EH (cell line): ENCODE data around the gene RHBDD3.
"Not testable (repeated sequence)": the region's sequence is repeated elsewhere in the genome, so short reads cannot be mapped to it uniquely, and the experiment has no call there.

Experiments used
- DNase-seq: peaks from one replicate; pipeline ENCODE4 v3.0.0-alpha.2; 2015; ENCODE audit warnings: low read depth

The RHBDD3 gene

DNA sequence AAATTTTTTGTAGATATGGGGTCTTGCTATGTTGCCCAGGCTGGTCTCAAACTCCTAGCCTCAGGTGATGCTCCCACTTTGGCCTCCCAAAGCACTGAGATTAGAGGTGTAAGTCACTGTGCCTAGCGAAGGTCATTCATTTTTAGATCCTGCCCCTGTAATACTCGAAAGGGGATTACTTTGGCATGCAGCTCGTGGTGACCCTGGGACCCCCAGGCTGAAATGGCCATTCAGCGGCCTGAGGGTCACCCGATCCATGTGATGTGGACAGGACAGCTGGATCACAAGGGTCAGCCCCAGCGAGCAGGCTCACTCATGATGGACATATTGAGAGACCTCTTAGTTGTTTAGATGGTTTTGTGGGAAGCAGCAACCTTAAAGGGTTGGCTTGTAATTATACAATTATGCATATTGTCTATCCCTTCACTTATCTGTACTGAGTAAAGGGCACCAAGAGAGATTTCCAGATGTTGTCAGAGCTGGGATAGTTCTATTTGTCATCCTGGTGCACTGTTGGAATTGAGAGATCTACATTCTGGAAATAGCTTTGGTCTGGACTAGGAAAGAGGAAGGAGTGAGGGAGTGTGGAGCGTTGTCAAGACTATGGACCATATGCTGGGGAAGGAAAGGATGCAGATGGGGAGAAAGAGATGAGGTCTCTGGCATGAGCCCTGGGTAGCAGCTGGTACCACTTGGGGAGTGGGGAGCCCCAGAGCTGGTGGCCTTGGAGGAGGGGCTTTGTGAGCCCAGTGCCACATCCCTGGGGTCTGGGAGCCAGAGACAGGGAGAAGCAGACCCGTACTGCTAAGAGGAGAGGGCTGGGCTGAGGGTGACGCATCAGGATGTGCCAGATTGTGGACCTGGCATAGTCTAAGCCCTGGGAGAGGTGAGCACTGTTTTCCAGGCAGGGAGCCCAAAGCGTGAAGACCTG lies 15.5 kb downstream of the RHBDD3 start:
- DNase-seq = no peak

GRCh38 chr22:29251265-29251664 lies 16.5 kb downstream of the RHBDD3 start:
- no peak for DNase-seq

DNA sequence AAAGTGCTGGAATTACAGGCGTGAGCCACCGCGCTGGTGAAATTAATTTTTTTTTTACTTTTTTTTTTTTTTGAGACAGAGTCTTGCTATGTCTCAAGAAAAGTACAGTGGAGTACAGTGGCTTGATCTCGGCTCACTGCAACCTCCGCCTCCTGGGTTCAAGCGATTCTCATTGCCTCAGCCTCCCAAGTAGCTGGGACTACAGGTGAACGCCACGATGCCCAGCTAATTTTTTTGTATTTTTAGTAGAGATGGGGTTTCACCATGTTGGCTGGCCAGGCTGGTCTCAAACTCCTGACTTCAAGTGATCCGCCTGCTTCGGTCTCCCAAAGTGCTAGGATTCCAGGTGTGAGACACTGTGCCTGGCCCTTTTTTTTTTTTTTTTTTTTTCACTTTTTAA lies 19.9 kb downstream of the RHBDD3 start:
- DNase-seq = not testable (repeated sequence)

GRCh38 chr22:29245626-29246385 lies 22.0 kb downstream of the RHBDD3 start:
- DNase-seq = peak; percentile 66

GRCh38 chr22:29244785-29245625 lies 22.8 kb downstream of the RHBDD3 start:
- no peak for DNase-seq

DNA sequence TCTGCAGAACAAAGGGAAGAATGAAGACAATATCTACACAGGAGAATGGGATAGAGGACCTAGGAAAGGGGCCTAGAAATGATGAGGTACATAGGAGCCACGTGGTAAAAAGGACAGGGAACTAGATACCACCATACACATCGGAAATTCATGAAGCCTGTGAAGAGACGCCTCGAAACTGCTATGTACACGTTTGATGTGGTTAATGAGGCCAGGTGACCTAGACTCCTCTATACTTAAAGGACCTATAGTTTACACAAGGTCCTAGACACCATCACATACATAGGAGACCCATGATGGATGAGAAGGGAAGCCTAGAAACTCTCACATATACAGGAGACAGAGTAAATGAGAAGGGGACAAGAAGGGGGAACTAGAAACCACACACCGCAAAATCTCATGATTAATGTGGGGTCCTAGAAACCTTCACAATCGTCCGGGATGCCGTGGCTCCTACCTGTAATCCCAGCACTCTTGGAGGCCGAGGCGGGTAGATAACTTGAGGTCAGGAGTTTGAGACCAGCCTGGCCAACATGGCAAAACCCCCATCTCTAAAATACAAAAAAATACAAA lies 23.8 kb downstream of the RHBDD3 start:
- DNase-seq = no peak

DNA sequence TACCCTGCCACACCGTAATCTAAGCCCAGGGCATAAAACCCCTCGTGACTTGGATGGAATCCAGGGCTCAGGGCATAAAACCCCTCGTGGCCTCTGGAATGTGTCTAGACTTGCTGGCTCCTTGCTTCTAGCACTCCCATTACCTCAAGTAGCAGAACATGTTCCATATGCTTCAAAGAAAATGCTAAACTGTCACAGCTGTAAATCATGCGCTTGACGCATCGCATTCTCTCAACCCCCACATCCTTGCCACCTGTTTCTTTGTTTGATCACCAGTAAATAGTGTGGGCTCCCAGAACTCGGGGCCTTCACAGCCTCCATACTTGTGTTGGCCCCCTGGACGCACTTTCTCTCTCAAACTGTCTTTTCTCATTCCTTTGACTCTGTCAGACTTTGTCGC lies 27.3 kb downstream of the RHBDD3 start:
- DNase-seq = not testable (repeated sequence)

- DNase-seq = no peak
Measured at GRCh38 chr22:29233277-29233877, 34.4 kb downstream of the RHBDD3 start.

DNA sequence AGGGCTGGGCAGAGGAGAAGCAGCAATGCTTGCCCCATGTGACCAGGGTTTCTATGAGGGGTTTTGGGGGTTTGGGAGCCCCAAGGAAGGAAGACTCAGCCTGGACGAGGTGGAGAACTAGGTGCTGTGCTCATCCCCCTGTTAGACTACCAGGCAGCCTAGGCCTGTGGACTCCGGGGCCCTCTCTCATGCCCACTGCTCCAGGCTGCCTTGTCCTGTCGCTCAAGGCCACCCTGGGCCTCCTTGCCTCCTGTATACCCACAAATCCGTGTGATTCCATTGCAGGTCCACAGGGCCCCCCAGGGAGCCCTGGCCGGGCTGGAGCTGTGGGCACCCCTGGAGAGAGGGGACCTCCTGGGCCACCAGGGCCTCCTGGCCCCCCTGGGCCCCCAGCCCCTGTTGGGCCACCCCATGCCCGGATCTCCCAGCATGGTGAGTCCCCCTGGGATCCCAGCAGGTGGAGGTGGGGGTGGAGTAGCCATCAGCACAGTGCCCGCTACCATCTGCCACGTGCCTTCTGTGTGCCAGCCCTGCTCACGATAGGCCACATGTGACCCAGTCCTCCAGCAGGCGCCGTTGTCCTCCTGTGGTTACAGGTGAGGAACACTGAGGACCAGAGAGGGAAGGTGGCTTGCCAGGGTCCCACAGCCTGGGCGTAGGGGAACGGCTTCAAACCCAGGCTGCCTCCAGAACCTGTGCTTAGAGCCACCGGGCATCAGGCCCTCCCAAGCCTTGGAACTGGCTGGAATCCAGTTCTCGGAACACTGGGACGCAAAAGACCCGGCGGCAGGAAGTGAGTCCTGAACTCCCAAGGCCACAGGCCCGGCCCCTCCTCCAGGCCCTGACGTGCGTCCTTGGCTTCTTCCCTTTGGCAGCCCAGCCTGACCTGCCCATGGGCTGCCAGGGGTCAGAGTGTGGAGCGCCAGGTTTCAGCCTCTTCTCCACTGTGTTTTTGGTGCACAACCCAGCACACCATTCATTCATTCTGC lies 35.5 kb downstream of the RHBDD3 start:
- DNase-seq = no peak

GRCh38 chr22:29230972-29231875 lies 36.6 kb downstream of the RHBDD3 start:
- no peak for DNase-seq

- no peak for DNase-seq
Measured at GRCh38 chr22:29226351-29226981, 41.3 kb downstream of the RHBDD3 start.

GRCh38 chr22:29225422-29226090 lies 42.2 kb downstream of the RHBDD3 start:
- DNase-seq = peak; percentile 28

DNA sequence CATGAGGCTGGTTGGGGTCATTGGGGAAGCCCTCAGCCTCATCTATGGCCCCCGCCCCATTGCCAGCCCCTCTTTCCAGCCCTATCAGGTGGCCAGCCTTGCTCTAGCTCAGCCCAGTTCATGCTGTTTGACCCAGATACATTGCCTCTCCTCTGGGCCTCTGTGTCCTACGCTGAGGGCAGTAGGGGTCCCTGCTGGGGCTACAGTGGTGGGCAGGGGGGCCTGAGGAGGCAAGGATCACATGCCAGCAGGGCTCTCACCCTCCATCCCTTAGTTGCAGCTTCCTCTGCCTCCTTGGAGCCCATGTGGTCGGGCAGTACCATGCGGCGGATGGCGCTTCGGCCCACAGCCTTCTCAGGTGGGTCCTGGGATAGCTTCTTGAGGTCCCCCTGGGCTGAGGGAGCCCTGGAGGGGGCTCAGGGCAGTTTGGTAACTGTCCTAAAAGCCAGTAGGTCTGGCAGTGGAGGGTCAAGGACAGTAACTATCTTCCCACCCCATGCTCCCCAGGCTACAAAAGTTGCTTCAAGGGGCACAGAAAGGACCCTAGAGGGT lies 42.8 kb downstream of the RHBDD3 start:
- DNase-seq = no peak

GRCh38 chr22:29224121-29224858 lies 43.5 kb downstream of the RHBDD3 start:
- no peak for DNase-seq

DNA sequence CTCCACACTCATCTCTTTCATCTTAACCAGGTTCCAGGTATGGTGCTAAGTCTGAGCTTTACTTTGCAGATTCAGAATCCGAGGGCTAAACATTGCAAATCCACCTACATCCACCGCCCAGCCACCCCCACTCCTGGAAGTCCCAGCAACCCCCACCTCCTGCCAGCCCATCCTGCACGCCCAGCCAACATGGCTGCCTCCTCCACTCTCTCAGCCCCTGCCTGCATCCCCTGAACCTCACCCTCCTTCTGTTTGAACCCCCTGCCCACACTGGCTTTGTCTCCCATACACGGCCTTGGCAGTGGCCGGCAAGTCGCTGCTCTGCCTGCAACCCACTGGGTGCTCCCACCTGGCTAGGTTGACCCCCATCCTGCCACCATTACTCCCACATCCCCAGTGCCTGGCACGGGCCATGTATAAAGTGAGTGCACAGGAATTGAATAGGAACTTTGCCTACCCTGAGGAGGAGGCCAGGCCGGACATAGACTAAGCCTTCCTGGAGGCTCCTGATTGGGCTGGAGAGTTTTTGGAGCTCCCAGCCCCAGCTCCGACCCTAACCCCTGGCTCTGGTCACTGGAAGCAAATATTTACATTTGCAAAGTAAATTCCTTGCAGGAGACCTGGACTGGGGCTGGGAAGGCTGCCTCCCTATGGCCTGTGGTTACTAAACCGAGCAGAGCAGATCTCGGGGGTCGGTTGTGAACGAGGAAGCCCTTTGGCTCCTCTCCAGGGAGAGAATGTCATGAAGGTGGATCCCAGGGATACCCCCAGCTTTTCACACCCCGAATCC lies 47.7 kb downstream of the RHBDD3 start:
- no peak for DNase-seq

- not testable (repeated sequence) for DNase-seq
Measured at GRCh38 chr22:29219409-29219782, 48.4 kb downstream of the RHBDD3 start.
